ENCODE measurements around the gene MEF2C. TPM values are rescaled to one million over a fixed set of nuclear protein-coding genes. Genes with fewer than 3 reads are reported as not detected.

Gene MEF2C
- total and polyA plus RNA-seq, 8 donors, result 3.0 to 48.1 (median 14.6) TPM

- no peaks in the 10 kb centered on the region for H3K36me3 ChIP-seq
- no peak overlapping the region for H3K27ac ChIP-seq
- no peaks in the 10 kb centered on the region for H3K9me3 ChIP-seq
- no peak overlapping the region for H3K4me3 ChIP-seq
- H3K27me3 ChIP-seq, result no peaks in the 10 kb centered on the region
- no peak for TF ChIP-seq EP300 (IDR thresholded peaks at IDR 0.05)
- TF ChIP-seq CTCF (IDR thresholded peaks at IDR 0.05), result no peak
- TF ChIP-seq POLR2A (IDR thresholded peaks at IDR 0.05), result no peak
- no peak for TF ChIP-seq POLR2AphosphoS5 (IDR thresholded peaks at IDR 0.05)
- no peak for DNase-seq
- peaks cover 0 to 6% (median 2%) of the 10 kb centered on the region in 4 donors for H3K4me1 ChIP-seq
- intact Hi-C loops (cut with DNase I; ENCODE audit: low total_unique reads), result no loop called here
- WGBS, 5 donors, result 64 to 73% (median 70%) methylated on average over 4 of the region's 4 CpGs
These were observed 40.2 kb downstream of the MEF2C start for GRCh38 chr5:88842784-88843183.

GRCh38 chr5:88841212-88841611 is 41.8 kb downstream of the MEF2C start:
- H3K4me3 ChIP-seq, result no peak overlapping the region
- H3K4me1 ChIP-seq, result peaks cover 0 to 13% (median 0%) of the 10 kb centered on the region in 4 donors
- H3K27ac ChIP-seq, result no peak overlapping the region
- H3K36me3 ChIP-seq, result no peaks in the 10 kb centered on the region
- no peaks in the 10 kb centered on the region for H3K9me3 ChIP-seq
- WGBS, 5 donors, result 66 to 81% (median 73%) methylated on average over 4 of the region's 4 CpGs
- H3K27me3 ChIP-seq, result no peaks in the 10 kb centered on the region
- no peak for DNase-seq
- TF ChIP-seq EP300 (IDR thresholded peaks at IDR 0.05) (no peak), CTCF (IDR thresholded peaks at IDR 0.05) (no peak), POLR2A (IDR thresholded peaks at IDR 0.05) (no peak), POLR2AphosphoS5 (IDR thresholded peaks at IDR 0.05) (no peak)
- intact Hi-C loops (cut with DNase I; ENCODE audit: low total_unique reads), result no loop called here

GRCh38 chr5:88840495-88840894 is 42.5 kb downstream of the MEF2C start:
- H3K4me1 ChIP-seq, result peaks cover 0 to 13% (median 0%) of the 10 kb centered on the region in 4 donors
- no peaks in the 10 kb centered on the region for H3K27me3 ChIP-seq
- H3K9me3 ChIP-seq, result no peaks in the 10 kb centered on the region
- no peak overlapping the region for H3K4me3 ChIP-seq
- H3K27ac ChIP-seq, result no peak overlapping the region
- DNase-seq, result no peak
- no peaks in the 10 kb centered on the region for H3K36me3 ChIP-seq
- no peak for TF ChIP-seq CTCF (IDR thresholded peaks at IDR 0.05)
- no peak for TF ChIP-seq POLR2AphosphoS5 (IDR thresholded peaks at IDR 0.05)
- no peak for TF ChIP-seq EP300 (IDR thresholded peaks at IDR 0.05)
- TF ChIP-seq POLR2A (IDR thresholded peaks at IDR 0.05), result no peak
- intact Hi-C loops (cut with DNase I; ENCODE audit: low total_unique reads), result no loop called here

GRCh38 chr5:88839238-88839637 is 43.7 kb downstream of the MEF2C start:
- Histone ChIP-seq H3K4me3 (no peak overlapping the region), H3K36me3 (no peaks in the 10 kb centered on the region), H3K4me1 (peaks cover 0 to 14% (median under 1%) of the 10 kb centered on the region in 4 donors), H3K9me3 (no peaks in the 10 kb centered on the region), H3K27me3 (no peaks in the 10 kb centered on the region), H3K27ac (no peak overlapping the region)
- TF ChIP-seq POLR2A (IDR thresholded peaks at IDR 0.05), result no peak
- TF ChIP-seq CTCF (IDR thresholded peaks at IDR 0.05), result no peak
- TF ChIP-seq EP300 (IDR thresholded peaks at IDR 0.05), result no peak
- no peak for TF ChIP-seq POLR2AphosphoS5 (IDR thresholded peaks at IDR 0.05)
- 77 to 89% (median 85%) methylated on average over 4 of the region's 4 CpGs for WGBS, 5 donors
- intact Hi-C loops (cut with DNase I; ENCODE audit: low total_unique reads), result no loop called here
- no peak for DNase-seq

Measured in stomach (tissue), 9 donors.